Adrenal gland (tissue), 12 donors: ENCODE measurements around the gene PRSS53. TPM values are rescaled to one million over a fixed set of nuclear protein-coding genes. Genes with fewer than 3 reads are reported as not detected.

Experiments used
- DNase-seq, 7 donors: peaks; one replicate each; pipeline ENCODE4 v3.0.0-alpha.2; 2019 to 2020
- H3K27ac ChIP-seq, 5 donors: fragments of 200-600 bp; sonication (generic) in 4 of 5; 1 replicate in 3 of 5; 2 replicates in 2 of 5; pipeline versions ENCODE4 v1.5.1 to v1.8.0; 2016 to 2020; ENCODE audit warnings: mild to moderate bottlenecking in 1 of 5
- H3K27me3 ChIP-seq: fragments of 200-600 bp; 2 replicates; pipeline ENCODE4 v1.8.0; 2021
- H3K36me3 ChIP-seq, 2 donors: fragments of 200-600 bp; replicated peaks in 1 of 2; 1 replicate in 1 of 2; 2 replicates in 1 of 2; pipeline versions ENCODE4 v1.5.1 to v1.8.0; 2018 to 2022
- H3K4me1 ChIP-seq, 2 donors: fragments of 200-600 bp; replicated peaks in 1 of 2; 1 replicate in 1 of 2; 2 replicates in 1 of 2; pipeline versions ENCODE4 v1.5.1 to v1.8.0; 2018 to 2021
- H3K4me3 ChIP-seq, 4 donors: fragments of 200-600 bp; sonication (generic) in 3 of 4; one replicate each; pipeline ENCODE4 v1.5.1; 2016 to 2018
- H3K9me3 ChIP-seq, 3 donors: fragments of 200-600 bp; sonication (generic) in 1 of 3; replicated peaks in 1 of 3; 1 replicate in 2 of 3; 2 replicates in 1 of 3; pipeline versions ENCODE4 v1.5.1 to v1.8.0; 2016 to 2021
- POLR2A ChIP-seq, 2 donors: fragments of 450-650 bp; IDR thresholded peaks; one replicate each; pipeline ENCODE4 v1.6.1; 2017; ENCODE audit warnings: antibody characterized with exemption in 2 of 2, mild to moderate bottlenecking in 2 of 2, moderate library complexity in 1 of 2
- WGBS, 4 donors: extraction: QIAGEN DNeasy Blood & Tissue Kit in 2 of 4; methylation state at CpG; one replicate each; pipeline versions ENCODE4 v1.1.5 to v1.1.7; 2013 to 2017; 5-methylcytosine and 5-hydroxymethylcytosine counted together
- intact Hi-C, 2 donors: fragments of 100-400 bp; cut with DNase I; formaldehyde crosslinking; loops; one replicate each; pipeline versions ENCODE4 v1.14.1 to v1.15.0; 2022 to 2023
- polyA plus RNA-seq, 3 donors: library from polyadenylated mRNA; stranded (reverse); fragments of 200-250 nt in 2 of 3; fragments of 350-450 nt in 1 of 3; fragmentation: Illumina TruSeq in 1 of 3; extraction: RNeasy Lipid Tissue Mini Kit (QIAGEN cat#74804) in 1 of 3; gene quantifications; one replicate each; pipeline ENCODE4 v1.2.3, GENCODE V29; 2013 to 2014
- total RNA-seq, 9 donors: library from RNA; depleted of rRNA in 4 of 9; stranded (reverse); fragments of >200 nt in 4 of 9; fragments of 120-200 nt in 1 of 9; fragmentation: NEBNext Ultra II Directional in 1 of 9; extraction: Animal tissue kit (Norgen Biotek cat#: 25700) in 1 of 9; gene quantifications; one replicate each; pipeline versions ENCODE4 v1.1.0 to v1.2.4, GENCODE V29; 2013 to 2023
- TF ChIP-seq, protein P1 (sequence below), 6 experiments: fragments of 450-650 bp in 4 of 6; fragments of 200-600 bp in 2 of 6; sonication (generic) in 1 of 6; IDR thresholded peaks; 1 replicate in 5 of 6; 2 replicates in 1 of 6; pipeline versions ENCODE4 v1.5.1 to v1.8.0; 2016 to 2021; ENCODE audit warnings: antibody characterized with exemption in 6 of 6, mild to moderate bottlenecking in 2 of 6, moderate library complexity in 1 of 6
- donor health status: healthy with polysubstance abuse.
- donor health status: Bipolar disorder and iron deficiency.
- donor health status: DM: yes; HTN: yes; CAD: no.
- donor health status: DM: no; HTN: no; CAD: no.
- donor health status: DM: no; HTN: no; CAD: no.
- donor health status: DM: yes; HTN: yes; CAD: no.

PRSS53 gene
- total and polyA plus RNA-seq, 12 donors, result 0.18 to 11.0 (median 1.1) TPM

- peak overlapping the region in 1 of 5 donors; percentile 90 for H3K27ac ChIP-seq
- H3K4me1 ChIP-seq, result peaks cover 0 to 11% of the 10 kb centered on the region in 2 donors
- intact Hi-C loops, result no loop called here
- no peak overlapping the region for H3K4me3 ChIP-seq
- peaks cover 0 to 32% of the 10 kb centered on the region in 2 donors for H3K36me3 ChIP-seq
- 94 to 96% (median 95%) methylated on average over 2 to 9 of the region's 9 CpGs for WGBS, 4 donors
- no peaks in the 10 kb centered on the region for H3K27me3 ChIP-seq
- no peak for TF ChIP-seq POLR2A (IDR thresholded peaks at IDR 0.05)
- TF ChIP-seq, protein P1, sequence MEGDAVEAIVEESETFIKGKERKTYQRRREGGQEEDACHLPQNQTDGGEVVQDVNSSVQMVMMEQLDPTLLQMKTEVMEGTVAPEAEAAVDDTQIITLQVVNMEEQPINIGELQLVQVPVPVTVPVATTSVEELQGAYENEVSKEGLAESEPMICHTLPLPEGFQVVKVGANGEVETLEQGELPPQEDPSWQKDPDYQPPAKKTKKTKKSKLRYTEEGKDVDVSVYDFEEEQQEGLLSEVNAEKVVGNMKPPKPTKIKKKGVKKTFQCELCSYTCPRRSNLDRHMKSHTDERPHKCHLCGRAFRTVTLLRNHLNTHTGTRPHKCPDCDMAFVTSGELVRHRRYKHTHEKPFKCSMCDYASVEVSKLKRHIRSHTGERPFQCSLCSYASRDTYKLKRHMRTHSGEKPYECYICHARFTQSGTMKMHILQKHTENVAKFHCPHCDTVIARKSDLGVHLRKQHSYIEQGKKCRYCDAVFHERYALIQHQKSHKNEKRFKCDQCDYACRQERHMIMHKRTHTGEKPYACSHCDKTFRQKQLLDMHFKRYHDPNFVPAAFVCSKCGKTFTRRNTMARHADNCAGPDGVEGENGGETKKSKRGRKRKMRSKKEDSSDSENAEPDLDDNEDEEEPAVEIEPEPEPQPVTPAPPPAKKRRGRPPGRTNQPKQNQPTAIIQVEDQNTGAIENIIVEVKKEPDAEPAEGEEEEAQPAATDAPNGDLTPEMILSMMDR (IDR thresholded peaks at IDR 0.05), result no peak
- no peaks in the 10 kb centered on the region for H3K9me3 ChIP-seq
- no peak for DNase-seq
Observed at GRCh38 chr16:31063495-31063842, 25.3 kb downstream of the PRSS53 start.

- intact Hi-C loops, result no loop called here
- 95 to 97% (median 96%) methylated on average over 21 to 54 of the region's 54 CpGs for WGBS, 4 donors
- Histone ChIP-seq H3K27ac (no peak overlapping the region), H3K4me3 (no peak overlapping the region), H3K4me1 (peaks cover 0 to 11% of the 10 kb centered on the region in 2 donors), H3K27me3 (no peaks in the 10 kb centered on the region), H3K9me3 (no peaks in the 10 kb centered on the region), H3K36me3 (peaks cover 0 to 32% of the 10 kb centered on the region in 2 donors)
- TF ChIP-seq, protein P1 (IDR thresholded peaks at IDR 0.05), result no peak
- TF ChIP-seq POLR2A (IDR thresholded peaks at IDR 0.05), result no peak
- DNase-seq, result no peak
Observed at GRCh38 chr16:31061813-31062440, 26.8 kb downstream of the PRSS53 start.

DNA sequence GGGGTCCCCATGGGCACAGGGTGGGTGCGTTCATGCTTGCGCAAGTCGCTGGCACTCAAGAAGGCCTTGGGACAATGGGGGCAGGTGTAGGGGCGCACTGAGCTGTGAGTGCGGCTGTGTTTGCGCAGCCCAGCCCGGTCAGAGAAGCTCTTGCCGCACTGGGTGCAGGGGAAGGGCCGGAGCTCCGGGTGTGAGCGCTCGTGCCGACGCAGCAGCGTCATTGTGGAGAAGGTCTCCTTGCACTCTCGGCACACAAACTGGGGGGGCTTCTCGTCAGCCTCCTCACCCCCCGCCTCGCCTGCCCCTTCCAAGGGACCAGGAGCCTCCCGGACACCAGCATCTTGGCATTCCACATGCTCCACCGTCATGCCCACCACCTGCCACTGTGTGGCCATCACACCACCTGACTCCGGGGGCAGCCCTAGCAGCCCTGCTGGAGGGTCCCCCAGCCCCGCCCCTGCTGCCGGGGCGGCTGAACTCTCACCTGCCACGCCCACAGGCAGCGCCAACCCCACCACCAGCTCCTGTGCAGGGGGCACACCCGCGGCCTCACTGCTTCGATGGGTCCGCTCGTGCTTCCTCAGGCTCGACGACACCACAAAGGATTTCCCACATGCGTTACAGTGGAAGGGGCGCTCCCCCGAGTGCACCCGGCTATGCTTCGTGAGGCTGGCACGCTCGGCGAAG lies 27.5 kb downstream of the PRSS53 start:
- H3K27me3 ChIP-seq, result no peaks in the 10 kb centered on the region
- DNase-seq, result no peak
- peaks cover 0 to 32% of the 10 kb centered on the region in 2 donors for H3K36me3 ChIP-seq
- TF ChIP-seq, protein P1 (IDR thresholded peaks at IDR 0.05), result no peak
- TF ChIP-seq POLR2A (IDR thresholded peaks at IDR 0.05), result no peak
- intact Hi-C loops, result no loop called here
- H3K27ac ChIP-seq, result no peak overlapping the region
- no peak overlapping the region for H3K4me3 ChIP-seq
- peaks cover 0 to 11% of the 10 kb centered on the region in 2 donors for H3K4me1 ChIP-seq
- 89 to 96% (median 94%) methylated on average over 11 to 42 of the region's 42 CpGs for WGBS, 4 donors
- no peaks in the 10 kb centered on the region for H3K9me3 ChIP-seq

GRCh38 chr16:31055613-31056012 lies 33.1 kb downstream of the PRSS53 start:
- no peaks in the 10 kb centered on the region for H3K9me3 ChIP-seq
- no peak overlapping the region for H3K4me3 ChIP-seq
- peaks cover 4 to 7% of the 10 kb centered on the region in 2 donors for H3K4me1 ChIP-seq
- H3K27me3 ChIP-seq, result no peaks in the 10 kb centered on the region
- WGBS, 4 donors, result 90 to 95% (median 93%) methylated on average over 4 of the region's 4 CpGs
- peaks cover 0 to 5% of the 10 kb centered on the region in 2 donors for H3K36me3 ChIP-seq
- H3K27ac ChIP-seq, result no peak overlapping the region
- intact Hi-C loops, result no loop called here
- TF ChIP-seq, protein P1 (IDR thresholded peaks at IDR 0.05), result no peak
- DNase-seq, result no peak
